HFFc6 (cell line): ENCODE measurements around the gene PAGE4. TPM values are rescaled to one million over a fixed set of nuclear protein-coding genes. Genes with fewer than 3 reads are reported as not detected.

Source experiments
- DNase-seq: peaks from one replicate; pipeline ENCODE4 v3.0.0-alpha.2; 2018
- H3K27ac Mint-ChIP-seq: 2 replicates; pipeline ENCODE4 v1.8.0; 2020; ENCODE audit warnings: mild to moderate bottlenecking, mixed read lengths
- H3K27me3 Mint-ChIP-seq: 2 replicates; pipeline ENCODE4 v1.8.0; 2021; ENCODE audit warnings: mild to moderate bottlenecking, moderate library complexity, mixed read lengths; ENCODE audit not compliant: insufficient read depth
- H3K36me3 Mint-ChIP-seq: 2 replicates; pipeline ENCODE4 v1.8.0; 2021; ENCODE audit warnings: low read depth, mixed read lengths
- H3K4me1 Mint-ChIP-seq: 2 replicates; pipeline ENCODE4 v1.8.0; 2020; ENCODE audit warnings: low read depth, mixed read lengths
- H3K4me3 Mint-ChIP-seq: 2 replicates; pipeline ENCODE4 v1.8.0; 2020; ENCODE audit warnings: mild to moderate bottlenecking, moderate library complexity, mixed read lengths
- H3K9me3 Mint-ChIP-seq: 2 replicates; pipeline ENCODE4 v1.8.0; 2020; ENCODE audit warnings: mild to moderate bottlenecking, mixed read lengths
- total RNA-seq, 6 experiments: library from RNA; stranded (reverse); fragmentation: NEBNext Ultra II Directional; extraction: Animal tissue kit (Norgen Biotek cat#: 25700); gene quantifications; 2 replicates in 1 of 6; 3 replicates in 5 of 6; pipeline ENCODE4 v1.2.3, GENCODE V29; 2021
- TF ChIP-seq, protein P1 (sequence below): fragments of 200-600 bp; sonication (generic); IDR thresholded peaks from 2 replicates; pipeline ENCODE4 v1.5.0; 2021; ENCODE audit warnings: antibody characterized with exemption, mild to moderate bottlenecking

PAGE4 gene
- total RNA-seq, 6 experiments from 2014 or later, result not detected

DNA sequence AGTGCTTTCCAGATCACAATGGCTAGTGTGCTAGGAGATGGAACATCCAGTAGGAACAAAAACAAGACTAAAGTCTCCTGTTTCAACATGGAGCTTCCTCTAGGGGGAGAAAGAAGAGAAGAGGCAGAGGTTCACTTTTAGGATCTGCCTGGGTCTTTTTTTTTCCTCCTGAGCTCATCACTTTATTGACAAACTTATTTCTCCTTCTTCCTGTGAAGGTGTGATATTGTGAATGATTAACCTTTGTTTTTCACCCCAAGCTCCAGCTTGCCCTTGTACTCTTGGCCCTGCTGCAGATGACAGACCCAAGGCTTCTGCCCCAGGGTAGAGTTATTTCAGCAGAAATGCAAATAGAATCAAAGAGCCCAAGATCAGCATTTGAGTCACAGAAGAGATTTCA, 13.5 kb downstream of the PAGE4 start:
- H3K4me1 Mint-ChIP-seq, result no peaks in the 10 kb centered on the region
- no peak overlapping the region for H3K27ac Mint-ChIP-seq
- TF ChIP-seq, protein P1, sequence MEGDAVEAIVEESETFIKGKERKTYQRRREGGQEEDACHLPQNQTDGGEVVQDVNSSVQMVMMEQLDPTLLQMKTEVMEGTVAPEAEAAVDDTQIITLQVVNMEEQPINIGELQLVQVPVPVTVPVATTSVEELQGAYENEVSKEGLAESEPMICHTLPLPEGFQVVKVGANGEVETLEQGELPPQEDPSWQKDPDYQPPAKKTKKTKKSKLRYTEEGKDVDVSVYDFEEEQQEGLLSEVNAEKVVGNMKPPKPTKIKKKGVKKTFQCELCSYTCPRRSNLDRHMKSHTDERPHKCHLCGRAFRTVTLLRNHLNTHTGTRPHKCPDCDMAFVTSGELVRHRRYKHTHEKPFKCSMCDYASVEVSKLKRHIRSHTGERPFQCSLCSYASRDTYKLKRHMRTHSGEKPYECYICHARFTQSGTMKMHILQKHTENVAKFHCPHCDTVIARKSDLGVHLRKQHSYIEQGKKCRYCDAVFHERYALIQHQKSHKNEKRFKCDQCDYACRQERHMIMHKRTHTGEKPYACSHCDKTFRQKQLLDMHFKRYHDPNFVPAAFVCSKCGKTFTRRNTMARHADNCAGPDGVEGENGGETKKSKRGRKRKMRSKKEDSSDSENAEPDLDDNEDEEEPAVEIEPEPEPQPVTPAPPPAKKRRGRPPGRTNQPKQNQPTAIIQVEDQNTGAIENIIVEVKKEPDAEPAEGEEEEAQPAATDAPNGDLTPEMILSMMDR, result no peak
- H3K27me3 Mint-ChIP-seq, result peaks cover 1% of the 10 kb centered on the region
- H3K9me3 Mint-ChIP-seq, result no peaks in the 10 kb centered on the region
- DNase-seq, result no peak
- no peaks in the 10 kb centered on the region for H3K36me3 Mint-ChIP-seq
- H3K4me3 Mint-ChIP-seq, result no peak overlapping the region

DNA sequence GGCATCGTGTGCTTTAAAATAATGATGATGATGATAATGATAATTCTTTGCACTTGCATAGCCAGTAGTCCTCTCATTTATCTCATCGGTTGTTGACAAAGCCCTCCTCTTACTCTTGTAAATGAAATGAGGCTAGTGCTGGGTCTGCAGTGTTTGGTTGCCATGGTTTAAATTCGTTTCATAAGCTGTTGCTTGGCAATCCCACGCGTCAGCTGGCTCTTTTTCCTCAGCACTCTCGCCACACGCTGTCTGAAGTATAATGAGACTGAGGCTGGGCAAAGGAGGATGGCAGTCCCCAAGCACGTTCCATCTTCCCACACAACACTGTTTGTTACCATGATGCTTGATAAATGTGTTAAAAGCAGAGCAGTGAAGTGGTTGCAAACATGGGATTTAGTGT, 15.5 kb downstream of the PAGE4 start:
- Mint-ChIP-seq H3K4me3 (no peak overlapping the region), H3K27me3 (no peaks in the 10 kb centered on the region; the same call in 1 of the 2 replicates), H3K4me1 (no peaks in the 10 kb centered on the region), H3K9me3 (no peaks in the 10 kb centered on the region), H3K36me3 (no peaks in the 10 kb centered on the region), H3K27ac (no peak overlapping the region)
- no peak for DNase-seq
- TF ChIP-seq, protein P1, result no peak

DNA sequence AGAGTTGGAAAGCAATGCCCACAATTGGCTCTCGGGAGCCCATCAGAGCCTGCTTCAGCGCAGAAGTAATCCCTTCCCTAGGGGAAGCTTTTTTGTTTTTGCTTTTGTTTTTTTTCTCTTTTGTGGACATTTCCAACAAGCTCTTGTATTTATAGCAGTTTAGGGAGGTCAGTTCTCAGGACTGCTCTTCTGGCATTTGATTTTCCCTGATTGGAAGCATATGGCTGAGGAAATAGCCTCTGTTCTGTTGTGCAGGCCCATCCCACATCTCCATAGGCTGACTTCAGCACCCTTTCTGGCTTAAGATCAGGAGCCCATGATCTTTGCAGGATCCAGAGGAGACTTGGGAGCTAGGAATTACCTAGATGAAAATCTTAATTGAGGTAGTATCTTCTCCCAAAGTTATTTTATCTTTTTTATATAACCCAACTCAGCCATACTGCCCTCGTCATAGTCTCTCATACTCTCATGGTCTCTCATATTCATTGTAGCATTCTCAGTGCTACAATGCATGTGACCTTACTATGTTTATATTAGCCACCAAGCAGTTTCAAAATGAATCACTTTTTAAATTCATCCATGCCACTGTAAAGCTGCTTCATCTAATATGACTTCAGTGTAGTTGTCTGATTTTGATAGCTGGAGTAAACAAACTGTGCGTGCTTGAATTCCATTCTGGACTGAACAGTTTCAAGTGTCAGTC, 16.7 kb downstream of the PAGE4 start:
- no peak for DNase-seq
- TF ChIP-seq, protein P1, result no peak
- Mint-ChIP-seq H3K4me1 (no peaks in the 10 kb centered on the region), H3K9me3 (no peaks in the 10 kb centered on the region), H3K27me3 (no peaks in the 10 kb centered on the region; the same call in 1 of the 2 replicates), H3K36me3 (no peaks in the 10 kb centered on the region), H3K4me3 (no peak overlapping the region), H3K27ac (no peak overlapping the region)

DNA sequence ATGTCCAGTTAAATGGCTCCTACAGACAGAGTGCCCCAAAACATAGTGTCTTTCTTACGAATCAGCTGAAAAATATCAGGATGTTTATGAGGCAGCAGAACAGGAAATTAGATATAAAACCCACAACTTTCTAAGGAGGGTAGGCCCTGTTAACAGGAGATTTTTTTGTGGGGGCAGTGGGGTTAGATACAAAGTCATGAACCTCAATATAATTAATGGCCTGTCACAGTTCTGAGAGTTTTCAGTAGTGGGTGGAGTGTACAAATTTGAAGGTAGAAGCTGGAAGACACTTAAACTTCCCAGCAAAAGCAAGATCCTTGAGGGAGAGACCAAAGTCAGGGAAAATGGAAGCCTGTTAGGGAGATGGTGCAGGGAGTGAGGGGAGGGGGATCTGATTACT, 17.4 kb downstream of the PAGE4 start:
- Mint-ChIP-seq H3K27ac (no peak overlapping the region), H3K4me3 (no peak overlapping the region), H3K9me3 (no peaks in the 10 kb centered on the region), H3K36me3 (no peaks in the 10 kb centered on the region), H3K4me1 (no peaks in the 10 kb centered on the region), H3K27me3 (no peaks in the 10 kb centered on the region; the same call in 1 of the 2 replicates)
- TF ChIP-seq, protein P1, result no peak
- DNase-seq, result no peak

DNA sequence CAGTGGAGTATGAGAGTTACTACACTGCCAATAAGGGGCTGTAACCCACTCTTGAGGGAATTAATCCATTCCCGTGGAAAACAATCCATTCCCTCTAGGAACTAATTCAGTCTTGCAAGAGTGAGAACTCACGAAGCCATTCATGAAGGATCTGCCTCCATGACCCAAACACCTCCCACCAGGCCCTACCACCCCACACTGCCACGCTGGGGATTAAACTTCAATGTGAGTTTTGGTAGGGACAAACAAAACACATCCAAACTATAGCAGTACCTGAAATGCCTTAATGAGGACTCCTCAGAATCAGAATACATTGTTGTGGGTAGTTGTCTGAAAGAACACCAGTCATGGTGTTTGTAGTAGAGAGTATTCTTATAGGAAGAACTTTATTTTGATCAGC, 19.2 kb downstream of the PAGE4 start:
- TF ChIP-seq, protein P1, result no peak
- no peak for DNase-seq
- H3K27ac Mint-ChIP-seq, result no peak overlapping the region
- H3K4me3 Mint-ChIP-seq, result no peak overlapping the region
- H3K9me3 Mint-ChIP-seq, result no peaks in the 10 kb centered on the region
- H3K36me3 Mint-ChIP-seq, result no peaks in the 10 kb centered on the region
- H3K4me1 Mint-ChIP-seq, result no peaks in the 10 kb centered on the region
- H3K27me3 Mint-ChIP-seq, result no peaks in the 10 kb centered on the region; the same call in 1 of the 2 replicates
